ENCODE data around the gene ATP13A5.

- TF ChIP-seq CTCF (conservative IDR thresholded peaks at IDR 0.05; ENCODE audit: low read depth, low read length), result no peak
- TF ChIP-seq EZH2 (IDR thresholded peaks at IDR 0.05; ENCODE audit: borderline replicate concordance, low read depth, low read length, poor library complexity, severe bottlenecking), result no peak
Measured at GRCh38 chr3:193241716-193242115, 136.8 kb downstream of the ATP13A5 start.
